GM18519 (cell line): ENCODE results near the gene DNAJB4.
A peak's percentile ranks its signal among the peaks of the same experiment; 100 is the strongest.
"Not testable (repeated sequence)": the region's sequence is repeated elsewhere in the genome, so short reads cannot be mapped to it uniquely, and the experiment has no call there.

Experiments used
- ATAC-seq: cut with Tn5 transposase; IDR thresholded peaks from one replicate; pipeline ENCODE4 v1.9.1; 2021; ENCODE audit warnings: mild to moderate bottlenecking, moderate library complexity; ENCODE audit not compliant: unreplicated experiment, low FRiP score

DNAJB4 gene

GRCh38 chr1:78004719-78005447, at the start of gene DNAJB4:
Gene DNAJB4, plus strand, starts transcription at chr1:78004939. Its CDS starts 172 bp downstream, at chr1:78005111.
- peak; percentile 98 for ATAC-seq

- no peak for ATAC-seq
Measured at GRCh38 chr1:77955709-77956108, 49.0 kb upstream of the DNAJB4 start.

- no peak for ATAC-seq
Measured at GRCh38 chr1:77956464-77956863, 48.3 kb upstream of the DNAJB4 start.

DNA sequence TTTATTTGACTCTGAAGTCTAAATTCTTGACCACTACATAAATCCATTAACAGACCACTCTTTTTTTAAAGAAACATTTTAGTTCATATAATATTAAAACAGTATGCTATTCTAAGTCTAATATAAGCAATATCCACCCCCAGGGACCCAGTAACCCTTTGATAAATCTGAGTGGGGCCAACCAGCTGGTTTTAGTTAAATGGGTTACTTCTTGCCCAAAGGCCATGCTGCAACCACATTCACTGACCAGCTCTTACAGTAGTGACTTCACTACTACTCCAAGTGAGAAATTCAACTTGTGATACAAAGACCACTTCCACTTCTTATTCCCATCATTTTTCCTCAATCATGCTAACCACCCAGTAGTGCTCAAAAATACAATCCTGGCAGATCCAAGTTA, 46.3 kb upstream of the DNAJB4 start:
- ATAC-seq, result no peak

GRCh38 chr1:77958850-77959249, 45.9 kb upstream of the DNAJB4 start:
- no peak for ATAC-seq

DNA sequence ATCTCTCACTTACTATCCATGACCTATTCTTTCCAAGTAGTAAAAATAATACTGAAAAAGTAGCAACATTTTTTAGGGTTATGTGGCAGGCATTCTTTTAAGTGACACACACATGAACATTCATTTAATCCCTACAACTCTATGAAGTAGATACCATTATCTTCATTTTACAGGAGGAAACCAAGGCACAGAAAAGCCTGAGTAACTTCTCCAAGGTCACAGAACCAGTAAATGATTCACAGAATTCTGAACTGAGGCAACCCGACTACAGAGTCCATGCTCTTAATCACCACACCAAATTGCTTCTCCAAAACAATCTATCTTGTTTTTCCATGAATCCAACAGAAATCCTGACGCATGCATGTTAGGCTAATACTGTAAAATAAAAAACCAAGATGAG, 43.3 kb upstream of the DNAJB4 start:
- ATAC-seq, result no peak

DNA sequence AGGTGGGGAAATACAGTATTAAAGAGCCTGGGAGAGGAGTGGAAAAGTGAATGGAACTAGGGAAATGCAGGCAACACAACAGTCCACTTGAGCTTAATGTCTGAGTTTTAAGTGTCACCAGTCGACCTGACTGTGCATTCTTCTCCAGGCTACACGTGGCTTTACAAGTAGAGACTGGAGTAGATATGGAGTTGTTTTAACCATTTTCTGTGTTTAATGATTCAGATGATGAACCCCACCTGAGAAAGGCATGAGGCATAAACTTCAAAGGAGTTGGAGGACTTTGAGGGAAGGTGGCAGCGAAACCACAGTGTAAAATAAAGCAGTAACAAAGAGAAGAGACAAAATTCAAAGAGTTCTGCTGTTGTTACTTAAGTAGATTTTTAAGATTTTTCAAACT, 38.4 kb upstream of the DNAJB4 start:
- no peak for ATAC-seq

- no peak for ATAC-seq
Measured at GRCh38 chr1:77970192-77970591, 34.5 kb upstream of the DNAJB4 start.

GRCh38 chr1:77972080-77972479, 32.7 kb upstream of the DNAJB4 start:
- no peak for ATAC-seq

- ATAC-seq, result no peak
Measured at GRCh38 chr1:77975386-77975785, 29.4 kb upstream of the DNAJB4 start.

DNA sequence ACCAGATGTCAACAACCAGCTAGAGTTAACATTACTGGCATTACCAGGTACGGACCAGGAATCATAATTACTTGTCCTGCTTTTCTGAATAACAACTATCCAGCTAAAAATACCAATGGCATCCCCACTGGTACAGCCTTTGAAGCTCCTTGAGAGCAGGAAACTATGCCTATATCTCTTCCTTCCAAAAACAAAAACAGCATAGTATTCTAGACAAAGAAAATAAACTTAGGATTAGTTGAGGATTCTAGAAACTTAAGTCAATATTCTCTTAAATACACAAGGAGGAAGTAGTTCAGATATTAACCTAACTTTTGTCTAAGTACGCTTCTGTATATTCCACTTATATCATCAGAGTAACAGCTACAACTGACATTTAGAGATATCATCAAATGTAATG, 28.8 kb upstream of the DNAJB4 start:
- no peak for ATAC-seq

GRCh38 chr1:77976433-77977076, 28.2 kb upstream of the DNAJB4 start:
- ATAC-seq, result no peak

DNA sequence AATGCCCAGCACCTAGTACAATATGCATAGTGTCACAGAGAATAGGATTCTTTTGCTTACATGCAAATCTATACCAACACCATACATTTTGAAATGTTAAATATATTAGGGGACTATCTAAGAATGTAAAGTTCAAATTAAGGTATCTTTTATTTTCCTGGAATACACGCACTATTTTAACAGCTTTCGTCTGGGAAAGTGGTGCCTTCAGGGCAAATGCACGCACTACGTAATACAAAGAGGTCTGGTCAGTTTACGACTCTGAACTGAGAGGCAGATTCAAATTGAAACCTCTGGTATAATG, 26.8 kb upstream of the DNAJB4 start:
- ATAC-seq, result no peak

- peak; percentile 64 for ATAC-seq
Measured at GRCh38 chr1:77978293-77978968, 26.3 kb upstream of the DNAJB4 start.

GRCh38 chr1:77978969-77979876, 25.5 kb upstream of the DNAJB4 start, which contains the start of gene FUBP1:
Gene FUBP1, minus strand, starts transcription at chr1:77979072. Its CDS starts 68 bp downstream, at chr1:77979004.
- ATAC-seq, result peak; percentile 55

- ATAC-seq, result not testable (repeated sequence)
Measured at GRCh38 chr1:77983352-77983996, 21.3 kb upstream of the DNAJB4 start.

DNA sequence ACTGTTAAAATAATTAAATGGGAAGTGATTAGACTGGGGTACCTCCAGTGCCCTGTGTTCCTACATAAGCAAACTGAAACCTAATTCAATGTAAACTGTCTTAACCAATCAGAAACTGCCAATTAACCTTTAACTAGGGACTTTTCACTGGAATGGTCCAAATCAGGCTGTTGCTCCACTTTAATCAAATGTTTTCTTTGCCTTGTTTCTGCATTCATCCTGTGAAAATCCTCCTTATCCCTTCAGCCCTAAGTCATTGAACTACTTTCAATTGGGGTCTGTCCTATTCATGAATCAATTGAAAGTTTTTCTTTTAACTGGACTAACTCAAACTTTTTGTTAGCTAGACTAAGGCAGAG, 20.8 kb upstream of the DNAJB4 start:
- ATAC-seq, result no peak

- ATAC-seq, result no peak
Measured at GRCh38 chr1:77984629-77985028, 20.1 kb upstream of the DNAJB4 start.

GRCh38 chr1:77986810-77987209, 17.9 kb upstream of the DNAJB4 start:
- ATAC-seq, result no peak

DNA sequence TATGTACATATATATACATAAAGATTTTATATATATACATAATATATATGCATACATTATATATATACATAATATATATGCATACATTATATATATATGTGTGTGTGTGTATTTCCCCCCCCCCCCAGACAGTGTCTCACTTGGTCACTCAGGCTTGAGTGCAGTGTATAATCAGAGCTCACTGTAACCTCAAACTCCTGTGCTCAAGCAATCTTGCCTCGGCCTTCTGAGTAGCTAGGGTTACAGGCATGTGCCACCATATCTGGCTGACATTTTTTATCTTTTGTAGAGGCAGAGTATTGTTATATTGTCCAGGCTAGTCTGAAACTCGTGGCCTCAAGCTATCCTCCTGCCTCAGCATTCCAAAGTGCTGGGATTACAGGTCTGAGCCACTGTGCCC, 16.8 kb upstream of the DNAJB4 start:
- ATAC-seq, result no peak
